Mesodermal cell (in vitro differentiated cells): ENCODE data around the gene AEN. TPM values are rescaled to one million over a fixed set of nuclear protein-coding genes. Genes with fewer than 3 reads are reported as not detected.

ENCODE experiments used
- H3K27ac ChIP-seq: 2 replicates; pipeline ENCODE4 v1.7.0; 2013; ENCODE audit warnings: mild to moderate bottlenecking, low read depth, low read length, moderate library complexity; ENCODE audit not compliant: severe bottlenecking
- H3K36me3 ChIP-seq: 2 replicates; pipeline ENCODE4 v1.7.1; 2013; ENCODE audit warnings: mild to moderate bottlenecking, low read length, moderate library complexity; ENCODE audit not compliant: control insufficient read depth, insufficient read depth
- H3K4me1 ChIP-seq: one replicate; pipeline ENCODE4 v1.7.1; 2013; ENCODE audit warnings: mild to moderate bottlenecking, low read length; ENCODE audit not compliant: insufficient read depth, control insufficient read depth, poor library complexity, severe bottlenecking
- H3K4me3 ChIP-seq: 2 replicates; pipeline ENCODE4 v1.7.0; 2013; ENCODE audit warnings: low read length, control low read depth, mild to moderate bottlenecking; ENCODE audit not compliant: insufficient read depth, poor library complexity, severe bottlenecking; ENCODE audit errors: extremely low read depth
- H3K9me3 ChIP-seq: 2 replicates; pipeline ENCODE4 v1.7.1; 2013; ENCODE audit warnings: mild to moderate bottlenecking, low read length, moderate library complexity; ENCODE audit not compliant: control insufficient read depth
- WGBS, 2 experiments: methylation state at CpG; one replicate each; pipeline ENCODE4 v1.1.5; 2013; ENCODE audit warnings: missing lambda C conversion rate in 2 of 2; ENCODE audit not compliant: insufficient coverage in 2 of 2; 5-methylcytosine and 5-hydroxymethylcytosine counted together
- polyA plus RNA-seq, 2 experiments: library from polyadenylated mRNA; stranded (reverse); fragments of 50-300 nt; gene quantifications; one replicate each; pipeline ENCODE4 v1.2.3, GENCODE V29; 2013

The AEN gene, protein sequence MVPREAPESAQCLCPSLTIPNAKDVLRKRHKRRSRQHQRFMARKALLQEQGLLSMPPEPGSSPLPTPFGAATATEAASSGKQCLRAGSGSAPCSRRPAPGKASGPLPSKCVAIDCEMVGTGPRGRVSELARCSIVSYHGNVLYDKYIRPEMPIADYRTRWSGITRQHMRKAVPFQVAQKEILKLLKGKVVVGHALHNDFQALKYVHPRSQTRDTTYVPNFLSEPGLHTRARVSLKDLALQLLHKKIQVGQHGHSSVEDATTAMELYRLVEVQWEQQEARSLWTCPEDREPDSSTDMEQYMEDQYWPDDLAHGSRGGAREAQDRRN
- polyA plus RNA-seq (2013, experiment 1 of 2) = 54.5 TPM
- polyA plus RNA-seq (2013, experiment 2 of 2) = 47.7 TPM

DNA sequence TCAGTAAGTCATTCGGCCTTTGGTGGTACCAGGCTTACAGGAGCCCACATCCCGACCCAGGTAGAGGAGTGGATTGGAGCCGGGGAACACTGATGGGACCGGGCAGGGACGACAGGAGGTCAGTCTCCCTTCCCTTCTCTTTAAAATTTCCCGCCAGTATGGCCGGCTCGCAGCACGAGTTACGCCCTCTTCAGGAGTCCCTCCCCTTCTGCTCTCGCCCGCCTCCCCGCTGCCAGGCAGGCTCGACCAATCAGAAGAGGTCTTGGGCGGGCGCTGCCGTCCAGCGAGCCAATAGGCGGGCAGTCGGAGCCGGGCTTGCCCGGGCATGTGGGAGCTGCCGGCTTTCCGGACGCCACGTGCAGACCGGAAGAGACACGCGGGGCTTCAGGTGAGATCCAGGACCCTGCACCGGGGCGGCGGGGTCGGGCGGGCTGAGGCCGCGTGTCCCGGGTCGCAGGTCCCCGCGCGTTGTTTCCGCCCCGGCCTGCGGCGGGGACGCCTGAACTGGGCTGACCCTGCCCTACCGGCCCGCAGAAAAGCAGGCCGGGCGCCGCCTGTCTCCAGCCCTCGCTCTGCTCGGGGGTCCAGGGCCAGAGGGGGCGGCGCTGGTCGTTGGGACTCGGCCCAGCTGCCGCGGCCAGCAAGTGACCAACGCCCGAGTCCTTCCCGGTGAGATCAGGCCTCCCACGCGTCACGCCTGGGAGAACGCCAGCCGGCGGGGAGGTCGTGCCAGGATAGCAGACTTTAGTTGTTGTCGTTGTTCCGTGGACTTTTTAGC, at the start of gene AEN:
Gene AEN (plus strand): TSS at position 346 of the 778 bp plus-strand sequence. CDS start 4,870 bp downstream, outside the sequence.
- Histone ChIP-seq H3K4me3 (peak within 1 kb of the TSS; percentile 95), H3K9me3 (no peaks in the 10 kb centered on the region), H3K27ac (peak within 1 kb of the TSS; percentile 92), H3K4me1 (peaks cover 19% of the 10 kb centered on the region), H3K36me3 (peaks cover 28% of the 10 kb centered on the region)
- 0% methylated on average over 60 to 63 of the region's 71 CpGs for WGBS, 2 experiments

DNA sequence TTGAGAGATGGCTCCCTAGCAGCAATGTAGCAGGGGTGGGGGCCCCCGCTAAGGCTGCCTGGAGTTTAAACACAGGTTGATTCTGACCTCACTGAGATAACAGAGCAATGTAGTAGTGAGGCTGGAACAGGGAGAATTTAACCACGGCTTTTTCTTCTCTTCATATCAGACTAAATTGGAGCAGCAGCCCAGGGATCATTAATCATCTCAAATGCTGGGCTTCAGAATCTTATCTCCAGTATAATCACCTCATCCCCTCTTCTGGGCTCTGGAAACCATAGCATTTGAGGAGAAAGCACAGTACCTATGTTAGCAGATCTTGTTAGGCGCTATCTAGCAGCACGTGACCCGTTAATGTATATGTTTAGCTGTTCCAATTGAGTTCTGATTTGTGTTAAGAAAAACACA, 49.3 kb upstream of the AEN start:
- H3K4me3 ChIP-seq = no peak overlapping the region
- WGBS, 2 experiments = 83 to 96% methylated on average over 1 to 4 of the region's 5 CpGs
- H3K27ac ChIP-seq = no peak overlapping the region
- H3K9me3 ChIP-seq = no peaks in the 10 kb centered on the region
- no peaks in the 10 kb centered on the region for H3K4me1 ChIP-seq
- H3K36me3 ChIP-seq = no peaks in the 10 kb centered on the region

DNA sequence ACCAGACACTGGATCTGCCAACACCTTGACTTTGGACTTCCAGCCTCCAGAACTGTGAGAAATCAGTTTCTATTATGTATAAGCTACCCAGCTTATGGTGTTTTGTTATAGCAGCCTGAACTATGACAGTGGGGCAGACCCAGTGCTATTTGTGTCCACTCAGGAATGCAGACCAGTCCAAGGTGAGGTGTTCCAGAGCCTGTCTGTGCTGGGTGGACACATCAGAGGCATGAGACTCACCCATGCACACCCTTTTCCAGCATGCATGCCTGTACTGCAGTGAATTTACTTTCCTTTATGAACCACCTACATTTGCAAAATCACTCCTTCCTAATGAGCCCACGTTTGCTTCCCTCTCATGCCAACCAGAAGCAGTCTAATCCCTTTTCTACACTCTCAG, 47.1 kb upstream of the AEN start:
- WGBS, 2 experiments = 63 to 82% methylated on average over 1 of the region's 1 CpG
- no peaks in the 10 kb centered on the region for H3K4me1 ChIP-seq

DNA sequence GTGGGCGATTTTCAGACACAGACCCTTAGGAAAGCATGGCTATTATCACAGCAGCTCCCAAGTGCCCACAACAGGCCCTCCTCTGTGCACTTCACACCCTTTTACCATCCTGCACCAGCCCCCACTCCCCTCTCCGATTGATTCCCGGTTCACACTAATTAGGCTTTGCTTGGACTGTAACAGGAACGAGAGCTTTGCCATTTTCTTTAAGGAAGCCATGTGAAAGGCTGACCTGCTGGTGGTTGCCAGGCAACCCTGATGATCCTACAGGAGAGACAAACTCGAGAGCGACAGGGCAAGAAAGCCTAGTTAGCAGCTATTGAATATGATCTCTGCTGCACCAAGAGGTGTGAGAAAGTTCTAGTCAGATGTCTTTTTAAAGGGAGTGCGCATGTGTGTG, 46.5 kb upstream of the AEN start:
- WGBS, 2 experiments = 39 to 42% methylated on average over 6 of the region's 7 CpGs
- no peaks in the 10 kb centered on the region for H3K4me1 ChIP-seq
- H3K4me3 ChIP-seq = no peak overlapping the region
- H3K9me3 ChIP-seq = no peaks in the 10 kb centered on the region
- no peaks in the 10 kb centered on the region for H3K36me3 ChIP-seq
- peak overlapping the region; percentile 19 for H3K27ac ChIP-seq

More for the DNA sequence above, 47.1 kb upstream of the AEN start:
- Histone ChIP-seq H3K27ac (no peak overlapping the region), H3K4me3 (no peak overlapping the region), H3K36me3 (no peaks in the 10 kb centered on the region), H3K9me3 (no peaks in the 10 kb centered on the region)

DNA sequence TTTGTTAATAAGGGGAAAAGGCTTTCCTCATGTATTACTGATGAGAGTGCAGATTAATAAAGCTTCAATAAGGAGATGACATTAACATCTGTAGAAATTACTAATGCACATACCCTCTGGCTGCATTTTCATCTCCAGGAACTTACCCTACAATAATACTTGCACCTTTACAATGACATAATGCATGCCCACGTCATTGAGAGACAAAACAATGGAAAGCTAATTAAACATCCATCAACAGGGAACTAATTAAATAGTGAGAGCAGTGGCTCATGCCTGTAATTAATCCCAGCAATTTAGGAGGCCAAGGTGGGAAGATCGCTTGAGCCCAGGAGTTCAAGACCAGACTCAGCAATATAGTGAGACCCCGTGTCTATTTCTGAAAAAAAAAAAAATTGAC, 41.8 kb upstream of the AEN start:
- H3K4me3 ChIP-seq = no peak overlapping the region
- WGBS, 2 experiments = 100% methylated on average over 1 of the region's 3 CpGs; no CpG with 5 or more reads in 1 of the 2 experiments
- H3K36me3 ChIP-seq = no peaks in the 10 kb centered on the region
- H3K9me3 ChIP-seq = no peaks in the 10 kb centered on the region
- no peaks in the 10 kb centered on the region for H3K4me1 ChIP-seq
- H3K27ac ChIP-seq = no peak overlapping the region

DNA sequence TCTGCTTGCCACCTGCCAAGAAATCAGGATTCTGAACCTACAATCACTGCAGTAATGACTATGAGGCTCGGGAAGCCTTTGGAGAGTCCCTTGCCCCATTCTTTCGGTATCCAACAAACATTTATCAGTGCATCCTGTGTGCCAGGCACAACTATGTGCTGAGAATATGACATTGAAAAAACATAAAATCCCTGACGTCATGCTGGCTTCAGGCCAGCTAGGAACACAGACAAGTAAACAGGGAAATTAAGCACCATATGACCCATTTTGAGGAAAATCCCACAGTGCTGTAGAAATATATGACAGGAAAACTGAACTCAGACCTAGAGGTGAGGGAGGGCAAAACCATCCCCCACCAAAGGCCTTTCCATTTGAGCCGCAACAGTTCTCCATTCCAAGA, 40.6 kb upstream of the AEN start:
- H3K36me3 ChIP-seq = no peaks in the 10 kb centered on the region
- 83 to 86% methylated on average over 1 of the region's 4 CpGs for WGBS, 2 experiments

DNA sequence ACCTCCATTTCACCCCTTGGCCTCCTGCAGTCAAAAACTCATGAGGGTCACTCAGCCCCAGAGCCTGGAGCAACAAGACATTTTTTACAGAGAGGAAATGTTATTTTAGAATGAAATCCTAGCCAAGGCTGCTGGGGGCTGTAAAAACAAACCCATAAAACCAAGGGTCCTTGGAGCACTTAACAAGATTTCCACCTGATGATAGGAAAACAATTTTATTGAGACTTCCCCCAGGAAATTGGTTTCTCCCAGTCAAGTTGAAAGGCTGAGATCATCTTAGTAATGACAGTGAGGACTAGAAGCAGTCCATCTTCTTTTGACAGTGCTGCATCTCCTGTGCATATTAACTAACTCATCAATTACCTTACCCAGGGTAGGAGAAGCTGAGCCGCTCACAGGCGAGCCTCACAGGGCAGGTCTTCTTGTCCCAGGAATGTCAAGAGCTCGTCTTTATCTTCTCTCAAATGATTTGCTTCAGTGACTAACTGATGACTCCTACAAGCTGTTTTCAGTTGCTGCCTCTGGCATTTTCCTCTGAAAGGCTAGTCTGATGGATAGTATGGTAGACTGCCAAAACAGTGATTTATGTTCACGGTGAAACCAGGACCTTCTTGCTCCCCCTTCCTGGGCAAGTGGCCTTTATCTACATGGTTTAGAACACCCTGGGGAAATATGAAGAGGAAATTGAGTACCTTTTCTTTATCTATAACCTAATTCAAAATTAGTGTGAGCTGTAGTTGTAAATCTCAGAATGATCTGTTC, 34.6 kb upstream of the AEN start:
- H3K27ac ChIP-seq = peak overlapping the region; percentile 7
- H3K36me3 ChIP-seq = no peaks in the 10 kb centered on the region
- no peaks in the 10 kb centered on the region for H3K9me3 ChIP-seq
- 46 to 71% methylated on average over 2 to 4 of the region's 4 CpGs for WGBS, 2 experiments
- H3K4me1 ChIP-seq = peaks cover 21% of the 10 kb centered on the region
- no peak overlapping the region for H3K4me3 ChIP-seq

More for the DNA sequence above, 40.6 kb upstream of the AEN start:
- Histone ChIP-seq H3K4me3 (no peak overlapping the region), H3K27ac (no peak overlapping the region), H3K9me3 (no peaks in the 10 kb centered on the region), H3K4me1 (peaks cover 1% of the 10 kb centered on the region)

DNA sequence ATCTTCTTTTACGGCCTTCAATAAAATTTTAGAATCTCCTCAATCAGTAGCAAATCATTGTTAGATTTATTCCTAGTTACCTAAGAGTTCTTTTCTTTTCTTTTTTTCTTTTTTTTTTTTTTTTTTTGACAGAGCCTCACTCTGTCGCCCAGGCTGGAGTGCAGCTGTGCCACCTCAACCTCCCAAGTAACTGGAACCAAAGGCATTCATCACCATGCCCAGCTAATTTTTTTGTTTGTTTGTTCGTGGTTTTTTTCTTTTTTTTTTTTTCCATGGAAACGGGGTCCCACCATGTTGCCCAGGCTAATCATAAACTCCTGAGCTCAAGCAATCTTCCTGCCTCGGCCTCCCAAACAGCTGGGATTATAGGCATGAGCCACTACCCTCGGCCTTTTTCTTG, 30.4 kb upstream of the AEN start:
- Histone ChIP-seq H3K4me3 (no peak overlapping the region), H3K9me3 (no peaks in the 10 kb centered on the region), H3K36me3 (no peaks in the 10 kb centered on the region), H3K27ac (no peak overlapping the region), H3K4me1 (peaks cover 17% of the 10 kb centered on the region)
- 75 to 100% methylated on average over 1 of the region's 6 CpGs for WGBS, 2 experiments

DNA sequence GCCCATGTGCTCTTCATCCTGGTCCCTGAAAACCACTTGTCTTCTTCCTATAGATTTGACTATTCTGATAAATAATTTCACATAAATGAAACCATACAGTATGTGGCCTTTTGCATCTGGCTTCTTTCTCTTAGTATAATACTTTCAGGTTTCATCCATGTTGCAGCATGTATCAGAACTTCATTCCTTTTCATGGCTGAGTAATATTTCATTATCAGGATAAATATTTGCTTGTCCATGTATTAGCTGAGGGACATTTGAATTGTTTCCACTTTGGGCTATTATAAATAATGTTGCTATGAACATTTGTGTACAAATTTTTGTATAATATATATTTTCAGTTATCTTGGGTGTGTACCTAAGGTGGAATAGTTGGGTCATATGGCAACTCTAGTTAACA, 29.8 kb upstream of the AEN start:
- H3K4me1 ChIP-seq = peaks cover 11% of the 10 kb centered on the region
- H3K9me3 ChIP-seq = no peaks in the 10 kb centered on the region
- H3K36me3 ChIP-seq = no peaks in the 10 kb centered on the region
- H3K4me3 ChIP-seq = no peak overlapping the region
- no peak overlapping the region for H3K27ac ChIP-seq

DNA sequence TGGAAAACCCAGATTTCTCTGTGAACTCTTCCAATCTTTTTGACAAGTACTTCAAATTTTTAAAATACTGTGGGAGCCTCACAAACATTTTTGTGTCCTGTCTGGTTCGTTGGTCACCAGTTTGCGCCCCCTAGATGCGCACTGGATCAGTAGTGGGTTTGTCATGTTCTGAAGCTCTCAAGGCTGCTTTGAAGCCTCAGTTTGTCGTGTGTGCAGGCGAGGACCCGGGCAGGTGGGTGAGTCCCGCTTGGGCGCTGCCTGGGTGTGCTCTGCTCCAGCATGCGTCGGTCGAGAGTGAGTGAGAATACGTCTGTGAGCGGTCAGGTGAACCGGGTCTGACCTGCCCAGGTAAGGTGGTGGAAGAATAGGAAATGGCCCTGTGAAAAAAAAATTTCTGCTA, 17.3 kb upstream of the AEN start:
- H3K27ac ChIP-seq = no peak overlapping the region
- H3K4me3 ChIP-seq = no peak overlapping the region
- H3K4me1 ChIP-seq = peaks cover 16% of the 10 kb centered on the region

More for the DNA sequence above, 17.3 kb upstream of the AEN start:
- Histone ChIP-seq H3K36me3 (no peaks in the 10 kb centered on the region), H3K9me3 (no peaks in the 10 kb centered on the region)
- WGBS, 2 experiments = 5 to 12% methylated on average over 11 to 12 of the region's 14 CpGs
